GM19025 (cell line): ENCODE data around the gene SMIM32.

Source experiments
- ATAC-seq: cut with Tn5 transposase; IDR thresholded peaks from one replicate; pipeline ENCODE4 v1.9.1; 2021; ENCODE audit warnings: mild to moderate bottlenecking, low read depth, moderate library complexity; ENCODE audit not compliant: unreplicated experiment

The SMIM32 gene

DNA sequence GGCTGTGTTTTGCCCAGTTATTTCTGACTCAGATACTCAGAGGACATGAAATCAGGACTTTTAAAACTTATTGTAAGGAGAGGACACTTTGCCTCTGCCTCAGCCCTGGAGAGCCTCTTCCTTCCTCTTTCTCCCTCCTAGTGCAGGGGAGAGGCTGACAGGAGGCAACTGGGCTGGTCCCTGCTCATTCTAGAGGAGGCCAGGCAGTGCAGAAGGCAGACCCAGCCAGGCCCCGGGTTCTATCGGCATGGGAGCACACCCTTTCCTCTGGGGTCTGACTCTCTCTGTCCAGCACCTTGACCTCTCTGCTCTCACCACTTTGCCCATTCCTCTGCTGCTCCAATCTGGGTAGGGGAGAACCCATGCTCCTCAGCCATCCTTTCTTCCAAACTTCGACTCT lies 16.0 kb upstream of the SMIM32 start:
- ATAC-seq, result no peak

GRCh38 chr5:136207631-136208030 lies 14.7 kb upstream of the SMIM32 start:
- ATAC-seq, result no peak

DNA sequence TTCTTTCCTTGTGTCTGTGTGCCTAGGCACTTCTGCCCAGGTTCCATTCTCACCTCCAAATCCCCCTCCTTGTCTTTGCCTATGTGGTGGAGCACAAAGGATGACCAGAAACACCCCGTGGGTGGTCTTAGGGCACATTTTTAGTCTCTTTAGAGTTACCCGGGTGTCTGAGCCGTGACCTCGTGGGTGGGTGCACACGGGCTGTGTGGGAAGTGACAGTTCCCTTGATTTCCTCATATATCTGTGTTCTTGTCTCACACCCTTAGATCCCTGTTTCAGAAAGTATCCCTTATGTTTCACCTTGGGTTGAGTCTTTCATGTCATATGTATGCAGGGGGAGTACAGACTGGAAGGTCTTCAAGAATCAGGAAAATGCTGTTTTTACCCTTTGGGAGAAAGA lies 13.4 kb upstream of the SMIM32 start:
- no peak for ATAC-seq

GRCh38 chr5:136205941-136206340 lies 13.0 kb upstream of the SMIM32 start:
- ATAC-seq, result no peak

DNA sequence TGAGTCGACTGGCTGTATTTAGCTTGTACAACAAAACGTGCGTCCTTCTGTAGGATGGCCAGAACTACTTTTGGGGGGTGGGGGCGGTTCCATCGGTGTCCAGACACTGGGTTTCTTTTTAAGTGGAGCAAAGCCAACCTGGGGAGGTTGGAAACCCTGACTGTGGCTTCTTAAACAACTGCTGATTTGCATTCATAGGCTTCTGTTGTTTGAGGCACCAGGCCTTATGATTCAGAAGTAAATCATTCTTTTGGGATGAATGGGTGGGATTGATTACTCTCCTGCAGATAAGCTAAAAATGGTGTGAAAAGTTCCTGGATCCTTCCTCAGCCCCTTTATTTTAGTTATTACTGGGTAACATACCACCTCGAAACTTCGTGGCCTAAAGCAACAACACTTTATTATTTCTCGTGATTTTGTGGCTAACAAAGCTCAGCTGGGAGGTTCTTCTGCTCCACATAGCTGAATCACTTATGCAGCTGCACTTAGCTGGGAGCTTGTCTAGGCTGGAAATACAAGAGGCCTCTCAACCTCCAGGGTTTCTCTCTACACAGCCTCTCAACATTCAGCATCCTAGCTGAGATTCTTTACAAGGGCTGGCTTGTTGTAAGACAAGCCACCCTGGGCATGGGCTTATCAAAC lies 12.2 kb upstream of the SMIM32 start:
- no peak for ATAC-seq

DNA sequence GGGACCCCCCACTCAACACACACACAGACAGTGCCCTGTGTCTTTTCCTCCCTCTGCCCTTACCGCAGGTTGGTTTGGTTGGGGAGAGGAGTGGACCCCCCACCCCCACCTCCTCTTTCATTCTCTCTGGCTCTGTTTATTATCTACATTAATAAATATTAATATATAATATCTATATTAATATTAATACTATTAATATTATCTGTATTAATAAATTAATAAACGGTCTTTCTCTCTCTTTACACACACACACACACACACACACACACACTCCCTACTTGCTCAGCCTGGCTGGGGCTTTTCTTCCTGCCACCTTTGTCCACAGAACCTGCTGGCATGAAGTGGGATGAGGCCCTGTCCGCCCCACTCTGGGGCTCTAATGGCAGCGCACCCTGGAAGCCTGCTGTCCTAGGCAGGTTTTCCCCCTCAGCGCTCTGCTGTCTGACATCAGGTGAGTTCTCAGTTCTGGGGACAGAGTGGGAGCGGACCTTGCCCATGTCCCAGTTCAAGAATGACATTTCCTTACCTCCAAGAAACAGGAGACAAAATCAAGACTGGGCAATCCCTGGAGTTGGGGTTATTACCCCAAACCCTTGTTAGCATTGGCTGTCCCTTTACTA lies 10.5 kb upstream of the SMIM32 start:
- no peak for ATAC-seq

- ATAC-seq, result no peak
These were observed 9.7 kb upstream of the SMIM32 start for GRCh38 chr5:136202469-136203205.

- ATAC-seq, result no peak
These were observed 8.9 kb upstream of the SMIM32 start for GRCh38 chr5:136201870-136202269.

GRCh38 chr5:136200761-136201160 lies 7.8 kb upstream of the SMIM32 start:
- no peak for ATAC-seq

DNA sequence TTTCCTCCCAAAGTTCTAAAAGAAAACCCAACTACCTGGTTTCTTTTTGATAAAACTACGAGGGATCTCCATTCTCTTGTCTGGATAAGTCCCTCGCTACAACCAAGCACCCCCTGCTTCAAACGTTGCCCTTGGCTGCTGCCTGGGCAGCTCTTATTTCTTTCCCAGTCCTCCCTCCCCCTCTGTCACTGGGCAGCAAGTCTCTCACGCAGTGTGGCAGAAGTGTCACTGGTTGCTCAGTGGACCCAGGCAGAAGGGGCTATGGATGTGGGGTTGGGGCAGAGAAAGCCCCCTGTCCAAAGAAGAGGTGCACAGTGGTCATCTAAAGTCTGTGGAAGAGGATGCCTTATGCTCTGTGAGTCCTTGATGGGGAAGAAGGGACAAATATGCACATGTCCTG lies 7.2 kb upstream of the SMIM32 start:
- no peak for ATAC-seq

- no peak for ATAC-seq
These were observed 6.4 kb upstream of the SMIM32 start for GRCh38 chr5:136199408-136199807.

DNA sequence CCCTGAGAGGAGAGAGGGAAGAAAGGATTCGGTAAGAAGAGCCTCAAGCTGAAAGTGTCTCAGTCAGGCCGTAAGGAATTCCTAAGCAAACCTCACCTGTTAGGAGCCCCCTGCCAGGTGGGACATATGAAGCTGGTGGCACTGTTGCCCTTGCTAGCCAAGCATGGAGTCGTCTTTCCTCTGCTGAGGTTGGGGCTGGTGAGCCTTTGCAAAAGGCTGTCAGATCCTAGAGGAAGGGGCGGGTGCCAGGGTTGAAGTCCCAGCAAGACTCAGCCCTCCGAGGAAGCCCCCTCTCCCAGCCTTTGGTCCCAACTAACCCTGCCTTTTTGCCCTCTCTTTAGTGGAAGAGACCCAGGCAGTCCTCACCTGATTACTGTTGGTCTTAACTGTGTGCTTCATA lies 5.5 kb upstream of the SMIM32 start:
- ATAC-seq, result no peak

GRCh38 chr5:136197462-136198142 lies 4.6 kb upstream of the SMIM32 start:
- no peak for ATAC-seq

- ATAC-seq, result no peak
These were observed 3.2 kb upstream of the SMIM32 start for GRCh38 chr5:136195971-136196820.

DNA sequence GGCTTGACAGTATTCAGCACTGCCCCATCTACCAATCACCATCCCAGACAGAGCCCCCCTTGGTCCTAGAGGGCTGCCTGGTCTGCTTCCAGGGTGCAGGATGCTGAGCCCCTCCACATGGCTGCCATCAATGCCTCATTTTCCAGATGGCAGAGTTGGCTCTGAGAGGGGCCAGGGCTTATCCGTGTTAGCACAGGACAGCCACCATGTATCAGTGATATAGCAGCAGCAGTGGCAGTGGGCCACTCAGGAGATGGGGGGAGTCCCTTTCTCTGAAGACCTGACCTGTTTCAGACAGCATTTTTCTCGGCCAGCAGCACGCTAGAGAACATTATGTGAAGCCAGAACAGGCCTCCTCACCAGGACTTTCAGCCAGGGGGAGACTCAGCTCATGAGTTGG lies 1.6 kb upstream of the SMIM32 start:
- ATAC-seq, result no peak

DNA sequence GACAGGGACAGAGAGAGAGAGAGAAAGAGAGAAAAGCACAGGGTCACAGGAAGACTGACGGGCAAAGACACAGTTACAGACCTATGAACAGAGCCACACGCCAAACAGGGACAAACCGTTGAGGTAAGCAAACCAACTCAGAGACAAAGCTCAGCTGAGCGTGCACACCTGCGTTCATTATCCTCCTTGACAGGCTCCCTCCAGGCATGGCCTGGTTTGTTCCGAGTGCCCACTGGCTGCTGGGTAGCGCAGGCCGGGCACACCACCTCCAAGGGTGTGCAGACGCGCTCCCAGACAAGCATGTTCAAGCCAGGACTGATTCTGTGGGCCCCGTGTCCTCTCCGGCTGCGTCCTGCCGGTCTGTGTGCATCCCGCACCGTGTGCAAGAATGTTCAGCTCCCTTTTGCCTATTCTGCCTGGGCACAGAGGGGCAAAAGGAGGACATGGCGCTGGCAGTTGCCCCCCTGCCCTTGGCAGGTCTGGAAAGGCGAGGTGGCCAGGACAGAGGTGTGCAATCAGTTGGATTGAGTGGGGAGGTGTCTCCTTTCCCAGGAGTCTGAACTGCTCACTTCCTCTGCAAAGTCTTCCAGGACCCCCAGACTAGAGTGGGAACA lies 467 bp upstream of the SMIM32 start:
- no peak for ATAC-seq

GRCh38 chr5:136192015-136192525 lies 892 bp downstream of the SMIM32 start:
- ATAC-seq, result no peak

GRCh38 chr5:136191304-136192014 lies 1.5 kb downstream of the SMIM32 start:
- no peak for ATAC-seq

DNA sequence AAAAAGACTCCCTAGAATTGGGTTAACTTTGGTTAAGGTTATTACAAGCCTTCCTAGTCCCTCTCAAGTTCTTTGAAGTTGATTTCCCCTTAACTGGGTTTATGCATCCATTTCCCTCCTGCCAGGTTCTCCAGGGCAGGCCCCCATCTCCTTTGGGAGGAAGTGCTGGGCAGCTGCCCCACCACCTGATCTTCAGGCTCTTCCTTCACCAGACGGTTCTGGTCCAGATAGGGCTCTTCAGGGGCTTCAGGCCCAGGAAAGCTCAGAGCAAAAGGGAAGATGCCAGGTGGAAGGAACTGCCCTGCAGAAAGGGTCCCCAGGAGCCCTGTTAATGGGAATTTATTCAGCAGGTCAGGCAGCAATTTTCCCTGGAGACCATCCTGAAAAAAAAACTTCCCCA lies 2.1 kb downstream of the SMIM32 start:
- ATAC-seq, result no peak
